ENCODE results near the gene GEN1. TPM values are rescaled to one million over a fixed set of nuclear protein-coding genes. Genes with fewer than 3 reads are reported as not detected.

The GEN1 gene
- total RNA-seq, 1 donor, result 8.3 TPM

DNA sequence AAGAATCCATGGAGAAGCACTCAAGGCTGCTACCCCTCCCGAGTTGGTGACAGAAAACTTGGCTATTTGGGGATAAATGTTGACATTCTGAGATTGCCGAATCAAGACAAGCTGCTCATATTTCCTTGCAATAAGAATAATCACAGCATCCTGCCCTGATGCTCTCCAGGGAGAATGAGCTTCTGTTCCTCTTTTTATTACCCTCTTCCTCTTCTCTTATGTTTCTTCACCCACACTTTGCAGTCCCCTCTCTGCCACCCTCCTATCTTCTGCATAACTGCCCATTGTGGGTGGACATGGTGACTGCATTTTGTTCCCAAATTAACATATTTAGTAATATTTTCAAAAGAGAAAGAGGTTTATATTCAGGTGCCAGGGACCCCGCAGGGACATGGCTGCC lies 50.4 kb downstream of the GEN1 start:
- H3K79me2 ChIP-seq (ENCODE audit: insufficient read depth, low read length), result no peaks in the 10 kb centered on the region
- H3K36me3 ChIP-seq (ENCODE audit: insufficient read depth, low read length), result no peaks in the 10 kb centered on the region
- no peaks in the 10 kb centered on the region for H3K9me3 ChIP-seq (ENCODE audit: low read depth, low read length)
- H3K4me2 ChIP-seq (ENCODE audit: insufficient read depth, low read length), result no peak overlapping the region
- peaks cover 3% of the 10 kb centered on the region for H3K27me3 ChIP-seq (ENCODE audit: insufficient read depth, low read length)
- H3K4me3 ChIP-seq (ENCODE audit: insufficient read depth, low read length), result no peak overlapping the region
- H3K4me1 ChIP-seq (ENCODE audit: insufficient read depth, low read length), result no peaks in the 10 kb centered on the region
- DNase-seq (ENCODE audit: insufficient read length, low spot score, missing footprints), result no peak
- H3K27ac ChIP-seq (ENCODE audit: low read depth, low read length), result no peak overlapping the region
- no peaks in the 10 kb centered on the region for H4K20me1 ChIP-seq (ENCODE audit: insufficient read depth, low read length)
- TF ChIP-seq, protein P1, sequence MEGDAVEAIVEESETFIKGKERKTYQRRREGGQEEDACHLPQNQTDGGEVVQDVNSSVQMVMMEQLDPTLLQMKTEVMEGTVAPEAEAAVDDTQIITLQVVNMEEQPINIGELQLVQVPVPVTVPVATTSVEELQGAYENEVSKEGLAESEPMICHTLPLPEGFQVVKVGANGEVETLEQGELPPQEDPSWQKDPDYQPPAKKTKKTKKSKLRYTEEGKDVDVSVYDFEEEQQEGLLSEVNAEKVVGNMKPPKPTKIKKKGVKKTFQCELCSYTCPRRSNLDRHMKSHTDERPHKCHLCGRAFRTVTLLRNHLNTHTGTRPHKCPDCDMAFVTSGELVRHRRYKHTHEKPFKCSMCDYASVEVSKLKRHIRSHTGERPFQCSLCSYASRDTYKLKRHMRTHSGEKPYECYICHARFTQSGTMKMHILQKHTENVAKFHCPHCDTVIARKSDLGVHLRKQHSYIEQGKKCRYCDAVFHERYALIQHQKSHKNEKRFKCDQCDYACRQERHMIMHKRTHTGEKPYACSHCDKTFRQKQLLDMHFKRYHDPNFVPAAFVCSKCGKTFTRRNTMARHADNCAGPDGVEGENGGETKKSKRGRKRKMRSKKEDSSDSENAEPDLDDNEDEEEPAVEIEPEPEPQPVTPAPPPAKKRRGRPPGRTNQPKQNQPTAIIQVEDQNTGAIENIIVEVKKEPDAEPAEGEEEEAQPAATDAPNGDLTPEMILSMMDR (IDR thresholded peaks at IDR 0.05; ENCODE audit: extremely low read depth, low read depth, low read length), result no peak
- no peak overlapping the region for H2AFZ ChIP-seq (ENCODE audit: low read length)

DNA sequence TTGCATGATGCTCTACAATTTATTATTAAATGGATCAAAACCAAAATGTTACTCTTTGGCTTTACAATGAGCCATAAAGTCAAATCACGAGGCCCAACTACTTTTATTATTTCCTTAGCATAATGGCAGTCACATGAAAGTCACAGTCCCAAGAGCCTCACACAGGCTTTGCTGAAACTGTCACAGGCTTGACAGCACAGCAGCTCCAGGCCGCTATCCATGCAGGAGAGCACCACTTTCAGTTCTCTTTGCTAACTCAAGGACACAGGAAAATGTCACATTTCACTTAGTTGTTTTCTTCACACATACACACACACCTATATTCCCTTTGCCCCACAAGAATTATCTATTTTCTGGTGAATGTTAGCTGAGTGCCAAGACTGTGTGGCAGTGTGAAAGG lies 51.2 kb downstream of the GEN1 start:
- H3K79me2 ChIP-seq (ENCODE audit: insufficient read depth, low read length), result no peaks in the 10 kb centered on the region
- TF ChIP-seq, protein P1 (IDR thresholded peaks at IDR 0.05; ENCODE audit: extremely low read depth, low read depth, low read length), result no peak

GRCh38 chr2:17805717-17806363 lies 51.9 kb downstream of the GEN1 start:
- Histone ChIP-seq H2AFZ (ENCODE audit: low read length) (no peak overlapping the region), H4K20me1 (ENCODE audit: insufficient read depth, low read length) (no peaks in the 10 kb centered on the region), H3K79me2 (ENCODE audit: insufficient read depth, low read length) (no peaks in the 10 kb centered on the region), H3K4me2 (ENCODE audit: insufficient read depth, low read length) (no peak overlapping the region), H3K27me3 (ENCODE audit: insufficient read depth, low read length) (no peaks in the 10 kb centered on the region), H3K36me3 (ENCODE audit: insufficient read depth, low read length) (no peaks in the 10 kb centered on the region), H3K4me1 (ENCODE audit: insufficient read depth, low read length) (no peaks in the 10 kb centered on the region), H3K9me3 (ENCODE audit: low read depth, low read length) (no peaks in the 10 kb centered on the region), H3K27ac (ENCODE audit: low read depth, low read length) (no peak overlapping the region), H3K4me3 (ENCODE audit: insufficient read depth, low read length) (no peak overlapping the region)
- DNase-seq (ENCODE audit: insufficient read length, low spot score, missing footprints), result no peak
- TF ChIP-seq, protein P1 (IDR thresholded peaks at IDR 0.05; ENCODE audit: extremely low read depth, low read depth, low read length), result no peak

More for the DNA sequence above, 51.2 kb downstream of the GEN1 start:
- H3K4me1 ChIP-seq (ENCODE audit: insufficient read depth, low read length), result no peaks in the 10 kb centered on the region
- no peaks in the 10 kb centered on the region for H3K9me3 ChIP-seq (ENCODE audit: low read depth, low read length)
- no peaks in the 10 kb centered on the region for H4K20me1 ChIP-seq (ENCODE audit: insufficient read depth, low read length)
- DNase-seq (ENCODE audit: insufficient read length, low spot score, missing footprints), result no peak
- H2AFZ ChIP-seq (ENCODE audit: low read length), result no peak overlapping the region
- H3K4me3 ChIP-seq (ENCODE audit: insufficient read depth, low read length), result no peak overlapping the region
- H3K36me3 ChIP-seq (ENCODE audit: insufficient read depth, low read length), result no peaks in the 10 kb centered on the region
- no peaks in the 10 kb centered on the region for H3K27me3 ChIP-seq (ENCODE audit: insufficient read depth, low read length)
- no peak overlapping the region for H3K4me2 ChIP-seq (ENCODE audit: insufficient read depth, low read length)
- H3K27ac ChIP-seq (ENCODE audit: low read depth, low read length), result no peak overlapping the region

DNA sequence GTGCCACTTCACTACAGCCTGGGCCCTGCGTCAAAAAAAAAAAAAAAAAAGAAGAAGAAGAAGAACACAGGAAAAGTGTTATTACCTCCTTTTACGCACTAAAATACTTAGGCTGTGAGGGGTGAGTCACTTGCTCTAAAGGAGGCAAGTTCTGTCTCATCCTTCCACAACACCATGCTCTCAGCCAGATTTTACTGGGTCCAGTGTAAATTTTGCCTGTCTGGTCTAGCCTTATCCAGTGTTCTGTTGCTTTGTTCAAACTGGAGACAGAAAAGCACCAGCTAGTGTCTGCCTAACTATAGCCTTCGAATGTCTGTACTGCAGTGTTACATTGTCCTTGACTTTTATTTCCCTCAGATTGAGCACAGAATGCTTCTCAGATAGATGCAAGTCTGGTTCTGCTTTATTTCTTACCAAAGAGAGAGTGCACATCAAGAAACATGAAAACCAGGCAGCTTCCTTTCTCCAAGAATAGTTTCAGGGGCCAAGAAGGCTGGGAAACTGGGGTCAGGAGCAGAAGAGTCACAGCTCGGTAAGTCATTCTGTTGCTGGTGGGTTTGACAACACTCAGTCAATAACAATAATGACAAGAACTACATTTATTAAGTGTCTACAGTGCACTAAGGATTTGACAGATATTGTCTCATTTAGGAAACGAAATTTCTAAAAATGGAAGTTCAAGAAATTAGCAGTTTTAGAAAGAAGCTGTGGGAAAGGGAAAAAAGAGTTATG lies 59.2 kb downstream of the GEN1 start:
- TF ChIP-seq, protein P1 (IDR thresholded peaks at IDR 0.05; ENCODE audit: extremely low read depth, low read depth, low read length), result no peak
- H3K79me2 ChIP-seq (ENCODE audit: insufficient read depth, low read length), result no peaks in the 10 kb centered on the region
- H3K9me3 ChIP-seq (ENCODE audit: low read depth, low read length), result no peaks in the 10 kb centered on the region
- H3K36me3 ChIP-seq (ENCODE audit: insufficient read depth, low read length), result no peaks in the 10 kb centered on the region
- DNase-seq (ENCODE audit: insufficient read length, low spot score, missing footprints), result peak; percentile 74
- no peaks in the 10 kb centered on the region for H4K20me1 ChIP-seq (ENCODE audit: insufficient read depth, low read length)
- H3K27me3 ChIP-seq (ENCODE audit: insufficient read depth, low read length), result no peaks in the 10 kb centered on the region
- peaks cover 18% of the 10 kb centered on the region for H3K4me1 ChIP-seq (ENCODE audit: insufficient read depth, low read length)
- peak overlapping the region; percentile 76 for H3K4me2 ChIP-seq (ENCODE audit: insufficient read depth, low read length)
- peak overlapping the region; percentile 38 for H3K4me3 ChIP-seq (ENCODE audit: insufficient read depth, low read length)
- H3K27ac ChIP-seq (ENCODE audit: low read depth, low read length), result peak overlapping the region; percentile 63
- H2AFZ ChIP-seq (ENCODE audit: low read length), result peak overlapping the region; percentile 69

Measured in osteoblast (primary cell).